Measurements from ENCODE around the gene CYTH1.
A peak's percentile ranks its signal among the peaks of the same experiment; 100 is the strongest.
"Not testable (repeated sequence)": the region's sequence is repeated elsewhere in the genome, so short reads cannot be mapped to it uniquely, and the experiment has no call there.

CYTH1 gene

GRCh38 chr17:78753316-78754250, 28.5 kb downstream of the CYTH1 start:
- no peak for DNase-seq

- DNase-seq, result no peak
These were observed 30.5 kb downstream of the CYTH1 start for GRCh38 chr17:78751447-78752161.

GRCh38 chr17:78751000-78751399, 31.1 kb downstream of the CYTH1 start:
- DNase-seq, result not testable (repeated sequence)

GRCh38 chr17:78748730-78749317, 33.2 kb downstream of the CYTH1 start:
- no peak for DNase-seq

GRCh38 chr17:78748048-78748729, 33.9 kb downstream of the CYTH1 start:
- no peak for DNase-seq

GRCh38 chr17:78747488-78747887, 34.6 kb downstream of the CYTH1 start:
- DNase-seq, result no peak

GRCh38 chr17:78746949-78747269, 35.2 kb downstream of the CYTH1 start:
- no peak for DNase-seq

GRCh38 chr17:78746263-78746948, 35.7 kb downstream of the CYTH1 start:
- no peak for DNase-seq

GRCh38 chr17:78745407-78746088, 36.5 kb downstream of the CYTH1 start:
- peak in 1 of 2 experiments; percentile 47 for DNase-seq

GRCh38 chr17:78742901-78743300, 39.2 kb downstream of the CYTH1 start:
- DNase-seq, result no peak

- DNase-seq, result no peak
These were observed 40.3 kb downstream of the CYTH1 start for GRCh38 chr17:78741644-78742284.

- DNase-seq, result no peak
These were observed 42.6 kb downstream of the CYTH1 start for GRCh38 chr17:78739331-78739931.

GRCh38 chr17:78738698-78739097, 43.4 kb downstream of the CYTH1 start:
- DNase-seq, result no peak

GRCh38 chr17:78738278-78738677, 43.8 kb downstream of the CYTH1 start:
- no peak for DNase-seq

- no peak for DNase-seq
These were observed 44.7 kb downstream of the CYTH1 start for GRCh38 chr17:78737332-78737731.

GRCh38 chr17:78736526-78737079, 45.5 kb downstream of the CYTH1 start:
- peak; percentile 39 to 76 for DNase-seq

GRCh38 chr17:78735832-78736525, 46.1 kb downstream of the CYTH1 start:
- peak in 1 of 2 experiments; percentile 23 for DNase-seq

- no peak for DNase-seq
These were observed 47.1 kb downstream of the CYTH1 start for GRCh38 chr17:78734793-78735641.

GRCh38 chr17:78732354-78732753, 49.7 kb downstream of the CYTH1 start:
- DNase-seq, result no peak
